OCI-LY1 (cell line): ENCODE results near the gene CKAP2.

ENCODE experiments used
- H2AFZ ChIP-seq: fragments of 200-600 bp; sonication (generic), shearing (Covaris generic); 2 replicates; pipeline ENCODE4 v1.6.0; 2014; ENCODE audit warnings: antibody characterized with exemption, mild to moderate bottlenecking, low read length
- H3F3A ChIP-seq: fragments of 200-600 bp; sonication (generic), shearing (Covaris generic); 2 replicates; pipeline ENCODE4 v1.6.0; 2014; ENCODE audit warnings: mild to moderate bottlenecking, antibody characterized with exemption, low read length, moderate library complexity; ENCODE audit not compliant: insufficient read depth
- H3K27ac ChIP-seq: fragments of 200-600 bp; sonication (generic); 2 replicates; pipeline ENCODE4 v1.5.1; 2014; ENCODE audit warnings: low read length, mixed run types, mild to moderate bottlenecking, low read depth; ENCODE audit not compliant: poor library complexity, severe bottlenecking
- H3K27me3 ChIP-seq: fragments of 200-600 bp; sonication (generic); 2 replicates; pipeline ENCODE4 v1.6.0; 2014; ENCODE audit warnings: antibody characterized with exemption, mild to moderate bottlenecking, low read length, moderate library complexity; ENCODE audit not compliant: insufficient read depth
- H3K36me3 ChIP-seq: fragments of 200-600 bp; sonication (generic); 2 replicates; pipeline ENCODE4 v1.6.1; 2014; ENCODE audit warnings: mild to moderate bottlenecking, antibody characterized with exemption, low read length, moderate library complexity, mixed read lengths; ENCODE audit not compliant: insufficient read depth
- H3K4me1 ChIP-seq: fragments of 200-600 bp; sonication (generic); 2 replicates; pipeline ENCODE4 v1.5.1; 2014; ENCODE audit warnings: mild to moderate bottlenecking, low read length, moderate library complexity; ENCODE audit not compliant: insufficient read depth, severe bottlenecking
- H3K4me2 ChIP-seq: fragments of 200-600 bp; sonication (generic), shearing (Covaris generic); 2 replicates; pipeline ENCODE4 v1.6.1; 2014; ENCODE audit warnings: low read length
- H3K4me3 ChIP-seq: fragments of 200-600 bp; sonication (generic); 2 replicates; pipeline ENCODE4 v1.5.1; 2014; ENCODE audit warnings: low read length, low read depth, mild to moderate bottlenecking, mixed read lengths; ENCODE audit not compliant: poor library complexity, severe bottlenecking
- H3K79me2 ChIP-seq: fragments of 200-600 bp; shearing (Covaris generic); 2 replicates; pipeline ENCODE4 v1.6.1; 2016; ENCODE audit warnings: mixed run types, low read length, mixed read lengths; ENCODE audit not compliant: insufficient read depth
- H3K9ac ChIP-seq: fragments of 200-600 bp; sonication (generic), shearing (Covaris generic); 2 replicates; pipeline ENCODE4 v1.6.1; 2014; ENCODE audit warnings: mild to moderate bottlenecking, low read length, mixed read lengths
- H3K9me2 ChIP-seq: fragments of 200-600 bp; sonication (generic), shearing (Covaris generic); 2 replicates; pipeline ENCODE4 v1.6.1; 2014; ENCODE audit warnings: low read depth, mild to moderate bottlenecking, low read length, mixed read lengths
- H3K9me3 ChIP-seq: fragments of 200-600 bp; shearing (Covaris generic); 2 replicates; pipeline ENCODE4 v1.6.1; 2014; ENCODE audit warnings: low read length, mixed read lengths
- H4K20me1 ChIP-seq: fragments of 200-600 bp; sonication (generic), shearing (Covaris generic); 2 replicates; pipeline ENCODE4 v1.6.0; 2016; ENCODE audit warnings: mild to moderate bottlenecking, low read length; ENCODE audit not compliant: insufficient read depth
- CTCF ChIP-seq: fragments of 200-600 bp; sonication (generic), shearing (Covaris generic); IDR thresholded peaks from 2 replicates; pipeline ENCODE4 v1.5.1; 2017; ENCODE audit warnings: mild to moderate bottlenecking, antibody characterized with exemption, low read length, moderate library complexity, mixed read lengths
- EZH2 ChIP-seq: fragments of 200-600 bp; sonication (generic), shearing (Covaris generic); IDR thresholded peaks from 2 replicates; pipeline ENCODE4 v1.8.0; 2017; ENCODE audit warnings: borderline replicate concordance, mixed run types, mild to moderate bottlenecking, antibody characterized with exemption, low read length, moderate library complexity, mixed read lengths

CKAP2 gene

GRCh38 chr13:52428295-52428694 is 27.0 kb upstream of the CKAP2 start:
- H3K36me3 ChIP-seq: peaks cover 55% of the 10 kb centered on the region
- no peak overlapping the region for H3K27ac ChIP-seq
- no peaks in the 10 kb centered on the region for H3K79me2 ChIP-seq
- no peaks in the 10 kb centered on the region for H3K9me2 ChIP-seq
- no peaks in the 10 kb centered on the region for H3K9me3 ChIP-seq
- no peak overlapping the region for H3K9ac ChIP-seq
- no peak for TF ChIP-seq EZH2
- no peak for TF ChIP-seq CTCF
- H3K27me3 ChIP-seq: no peaks in the 10 kb centered on the region
- no peak overlapping the region for H2AFZ ChIP-seq
- H3K4me3 ChIP-seq: no peak overlapping the region
- no peaks in the 10 kb centered on the region for H3F3A ChIP-seq
- H3K4me1 ChIP-seq: no peaks in the 10 kb centered on the region
- no peaks in the 10 kb centered on the region for H4K20me1 ChIP-seq
- H3K4me2 ChIP-seq: no peak overlapping the region

GRCh38 chr13:52432456-52432855 is 22.8 kb upstream of the CKAP2 start:
- H3K9ac ChIP-seq: no peak overlapping the region
- H3F3A ChIP-seq: no peaks in the 10 kb centered on the region
- no peak overlapping the region for H3K4me3 ChIP-seq
- peaks cover 61% of the 10 kb centered on the region for H3K36me3 ChIP-seq
- H3K79me2 ChIP-seq: no peaks in the 10 kb centered on the region
- no peaks in the 10 kb centered on the region for H3K27me3 ChIP-seq
- H3K9me3 ChIP-seq: no peaks in the 10 kb centered on the region
- no peaks in the 10 kb centered on the region for H3K9me2 ChIP-seq
- no peaks in the 10 kb centered on the region for H3K4me1 ChIP-seq
- H3K4me2 ChIP-seq: no peak overlapping the region
- no peaks in the 10 kb centered on the region for H4K20me1 ChIP-seq
- TF ChIP-seq EZH2 (no peak), CTCF (no peak)
- no peak overlapping the region for H2AFZ ChIP-seq
- no peak overlapping the region for H3K27ac ChIP-seq

- H2AFZ ChIP-seq: no peak overlapping the region
- H3K9me2 ChIP-seq: no peaks in the 10 kb centered on the region
- no peaks in the 10 kb centered on the region for H3K27me3 ChIP-seq
- no peak overlapping the region for H3K27ac ChIP-seq
- peaks cover 10% of the 10 kb centered on the region; the same call in 1 of the 2 replicates for H3K36me3 ChIP-seq
- H3K4me2 ChIP-seq: no peak overlapping the region
- H4K20me1 ChIP-seq: no peaks in the 10 kb centered on the region
- H3K9me3 ChIP-seq: no peaks in the 10 kb centered on the region
- no peak overlapping the region for H3K9ac ChIP-seq
- no peak overlapping the region for H3K4me3 ChIP-seq
- no peaks in the 10 kb centered on the region for H3F3A ChIP-seq
- H3K79me2 ChIP-seq: peaks cover 16% of the 10 kb centered on the region; the same call in 1 of the 2 replicates
- peaks cover 24% of the 10 kb centered on the region for H3K4me1 ChIP-seq
- TF ChIP-seq CTCF (no peak), EZH2 (no peak)
These were observed 9.0 kb upstream of the CKAP2 start for GRCh38 chr13:52446265-52446664.
